Hippocampal formation (tissue), 2 donors: ENCODE data around the gene VPS16.

ENCODE experiments used
- DNase-seq, 2 donors: peaks; one replicate each; lab custom pipeline; 2025; lab: John Stamatoyannopoulos, UW

VPS16 gene

GRCh38 chr20:2840138-2840966 is at the start of gene VPS16, which contains the start of gene PCED1A:
VPS16 (plus strand) TSS chr20:2840745; CDS start chr20:2840775, 30 bp downstream.
PCED1A (minus strand) TSS chr20:2840655; CDS start chr20:2839912, 743 bp downstream.
- peak; percentile 72 to 85 for DNase-seq

DNA sequence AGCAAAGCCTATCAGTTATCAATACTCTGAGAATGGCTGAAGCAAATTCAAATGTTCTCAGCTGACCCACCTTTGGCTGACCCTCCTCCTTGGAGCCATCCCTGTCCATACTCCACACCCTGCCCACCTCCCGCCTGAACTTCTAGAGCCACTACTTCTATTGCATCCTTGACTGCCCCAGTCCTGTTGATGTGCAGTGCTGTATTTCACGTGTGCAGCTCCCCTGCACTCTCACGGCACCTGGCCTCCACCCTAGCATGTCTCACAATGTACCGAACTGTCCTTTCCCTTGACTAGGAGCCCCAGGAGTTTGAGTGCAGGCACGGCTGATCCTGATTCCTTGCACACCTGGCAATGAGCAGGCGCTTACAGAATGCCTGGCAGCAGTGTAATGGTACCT is 47.1 kb upstream of the VPS16 start:
- DNase-seq: no peak

GRCh38 chr20:2794202-2794748 is 46.3 kb upstream of the VPS16 start:
- no peak for DNase-seq

DNA sequence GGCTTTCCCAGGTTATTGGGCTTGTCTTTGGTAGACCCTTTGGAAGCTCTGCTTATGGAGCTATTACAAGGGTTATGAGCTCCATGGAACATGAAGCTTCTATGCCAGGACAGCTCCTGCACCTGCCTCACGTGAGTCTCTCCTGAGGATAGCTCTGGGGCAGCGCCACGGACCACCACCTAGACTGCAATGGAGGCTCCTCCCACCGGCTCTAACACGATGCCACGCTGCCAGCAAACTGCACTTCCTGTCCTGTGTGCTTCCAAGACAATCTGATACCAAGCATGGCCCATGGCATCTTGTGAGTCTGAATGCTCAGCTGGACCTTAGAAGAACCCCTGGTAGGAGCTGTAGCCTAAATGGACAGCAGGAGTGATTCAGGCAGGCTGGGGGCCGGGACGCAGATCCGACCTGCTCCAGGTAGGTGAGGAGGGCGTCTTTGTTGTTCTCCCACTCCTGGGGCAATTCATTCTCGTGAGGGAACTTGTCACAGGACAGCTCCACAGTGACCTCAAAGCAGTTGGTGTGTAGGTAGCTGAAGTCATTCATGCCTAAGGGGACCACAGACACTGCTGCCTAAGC is 45.6 kb upstream of the VPS16 start:
- DNase-seq: no peak

DNA sequence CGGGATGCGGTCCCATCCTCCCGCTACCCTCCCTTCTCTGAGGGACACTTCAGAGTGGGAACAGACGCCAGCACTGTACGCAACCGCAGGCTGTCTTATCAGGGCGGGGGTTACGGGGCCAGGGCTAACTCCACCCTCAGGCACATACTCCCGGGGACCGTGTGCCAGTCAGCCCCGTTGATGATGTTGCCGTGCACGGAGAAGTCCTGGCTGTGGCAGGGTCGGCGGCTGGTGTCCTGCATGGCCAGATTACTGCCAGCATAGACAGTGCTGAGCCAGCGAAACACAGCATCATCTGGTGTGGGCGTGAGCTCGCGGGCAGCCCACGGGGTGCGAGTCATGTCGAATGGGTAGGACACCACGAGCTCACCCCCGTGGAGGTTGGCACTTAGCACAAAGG is 45.1 kb upstream of the VPS16 start:
- DNase-seq: no peak

DNA sequence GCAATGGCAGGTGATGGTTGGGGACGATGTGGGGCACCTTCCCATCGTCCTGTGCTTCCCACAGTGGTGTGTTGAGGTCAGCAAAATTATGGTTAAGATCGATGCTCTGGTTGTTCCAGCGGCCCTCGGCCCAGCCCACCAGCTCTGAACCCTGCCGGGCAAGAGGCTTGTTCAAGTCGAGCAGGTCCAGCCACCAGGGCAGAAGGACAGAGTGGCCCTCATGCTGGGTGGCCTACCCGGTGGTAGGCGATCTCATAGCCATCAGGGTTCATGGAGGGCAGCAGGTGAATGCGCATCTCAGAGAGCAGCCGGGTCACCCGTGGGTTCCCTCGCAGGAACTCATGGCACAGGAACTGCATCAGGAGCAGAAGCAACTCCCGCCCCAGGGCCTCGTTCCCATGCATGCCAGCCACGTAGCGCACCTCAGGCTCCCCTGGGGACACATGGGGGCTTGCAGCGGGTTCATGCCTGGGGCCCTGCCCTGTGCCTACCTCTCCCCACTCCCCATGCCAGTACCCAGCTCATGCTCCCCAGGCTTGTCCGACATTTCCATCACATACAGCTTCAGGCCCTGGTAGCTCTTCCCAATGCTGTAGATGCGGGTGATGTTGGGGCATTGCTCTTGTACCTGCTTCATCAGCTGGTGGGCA is 44.4 kb upstream of the VPS16 start:
- DNase-seq: no peak

DNA sequence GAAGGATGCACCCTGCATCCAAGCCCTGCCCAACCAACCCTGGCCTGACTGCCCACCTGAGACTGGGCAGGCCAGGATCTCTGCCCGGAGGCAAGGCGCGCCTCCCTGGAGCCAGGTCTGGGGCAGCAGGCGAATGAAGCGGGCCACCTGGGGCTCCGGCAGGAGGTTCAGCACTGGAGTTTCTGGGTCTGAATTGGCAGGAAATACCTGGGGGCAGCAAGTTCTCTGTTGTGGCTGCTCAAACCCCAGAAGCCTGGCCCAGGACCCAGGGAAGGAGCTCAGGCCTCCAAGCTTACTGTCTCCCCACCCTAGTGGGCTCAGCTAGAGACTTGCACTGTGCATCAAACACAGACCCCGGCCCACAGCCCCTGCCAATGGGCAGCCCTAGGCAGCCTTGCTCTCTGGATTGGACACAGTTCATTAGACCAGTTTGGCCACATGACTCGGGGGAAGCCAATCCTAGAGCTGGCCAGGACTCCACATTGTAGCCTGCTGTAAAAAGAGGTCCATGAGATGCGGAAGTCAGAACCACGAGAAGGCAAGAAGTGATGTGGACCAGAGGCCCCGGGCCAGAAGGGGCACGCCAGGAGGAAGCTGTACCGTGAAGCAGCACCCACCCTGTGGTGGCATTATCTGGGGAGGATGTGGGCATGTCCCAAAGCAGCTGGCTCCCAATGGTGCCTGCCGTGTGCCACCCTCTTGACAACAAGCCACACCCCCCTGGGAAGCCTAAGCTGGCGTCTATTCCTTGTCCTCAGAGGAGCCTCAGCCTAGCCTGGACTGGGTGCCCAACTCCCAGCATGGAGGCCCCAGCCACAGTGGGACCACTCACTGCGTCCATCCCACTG is 43.2 kb upstream of the VPS16 start:
- DNase-seq: no peak

DNA sequence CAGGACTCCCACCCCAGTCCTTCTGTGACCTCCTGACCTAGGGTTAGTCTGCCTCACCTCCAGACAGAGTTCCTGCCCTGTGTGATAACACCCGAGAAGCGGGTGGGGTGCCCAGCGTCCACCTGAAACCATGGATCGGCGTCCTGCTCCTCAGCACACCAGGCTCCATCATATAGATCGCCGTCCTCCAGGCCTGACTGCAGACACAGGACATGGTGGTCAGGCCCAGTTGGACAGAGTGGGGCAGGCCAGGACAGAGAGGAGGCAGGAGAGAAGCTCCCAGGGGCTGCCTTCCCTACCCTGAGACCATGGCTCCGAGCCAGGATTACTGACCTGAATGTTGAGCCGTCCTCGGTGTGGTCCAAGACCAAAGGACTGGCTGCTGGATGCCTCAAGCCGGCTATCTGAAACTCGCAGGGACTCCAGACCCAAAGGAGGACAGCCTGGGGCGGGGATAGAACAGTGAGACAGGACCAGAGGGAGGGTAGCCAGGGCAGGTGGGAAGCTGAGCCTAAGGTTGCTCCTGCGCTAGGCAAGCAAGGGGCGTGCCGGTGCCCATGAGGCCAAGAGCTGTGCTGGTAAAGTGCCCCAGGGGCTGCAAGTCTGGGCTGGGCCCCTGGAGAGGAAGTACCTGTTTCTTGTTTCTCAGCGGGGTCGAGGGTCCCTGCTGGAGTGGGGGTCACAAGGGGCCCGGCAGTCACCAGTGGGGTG is 42.3 kb upstream of the VPS16 start:
- no peak for DNase-seq

DNA sequence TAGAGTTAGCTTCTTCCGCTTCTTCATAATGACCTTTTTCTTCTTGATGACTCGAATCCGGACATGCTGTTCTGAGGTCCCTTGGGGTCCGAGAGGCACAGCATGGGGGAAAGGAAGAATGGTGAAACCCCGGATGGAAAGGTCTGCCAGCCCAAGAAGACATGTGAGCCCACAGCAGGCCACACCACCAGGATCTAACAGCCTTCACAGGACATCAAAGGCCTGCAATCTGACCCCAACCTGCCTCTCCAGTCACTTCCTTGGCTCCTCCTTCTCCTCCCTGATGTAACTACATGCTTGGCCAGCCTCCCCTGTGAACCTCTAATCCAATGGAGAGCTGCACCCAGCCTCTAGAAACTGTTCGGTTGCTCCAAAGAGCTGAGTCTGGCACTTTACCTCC is 41.7 kb upstream of the VPS16 start:
- DNase-seq: no peak

- no peak for DNase-seq
Observed at GRCh38 chr20:2799271-2799670, 41.3 kb upstream of the VPS16 start.

GRCh38 chr20:2799688-2800520 is 40.6 kb upstream of the VPS16 start:
- DNase-seq: no peak

GRCh38 chr20:2800521-2801285 is 39.8 kb upstream of the VPS16 start, which contains the start of gene CPXM1:
CPXM1 (minus strand) TSS chr20:2800627; CDS start chr20:2800572, 55 bp downstream.
- no peak for DNase-seq

- DNase-seq: no peak
Observed at GRCh38 chr20:2801286-2801728, 39.2 kb upstream of the VPS16 start.

DNA sequence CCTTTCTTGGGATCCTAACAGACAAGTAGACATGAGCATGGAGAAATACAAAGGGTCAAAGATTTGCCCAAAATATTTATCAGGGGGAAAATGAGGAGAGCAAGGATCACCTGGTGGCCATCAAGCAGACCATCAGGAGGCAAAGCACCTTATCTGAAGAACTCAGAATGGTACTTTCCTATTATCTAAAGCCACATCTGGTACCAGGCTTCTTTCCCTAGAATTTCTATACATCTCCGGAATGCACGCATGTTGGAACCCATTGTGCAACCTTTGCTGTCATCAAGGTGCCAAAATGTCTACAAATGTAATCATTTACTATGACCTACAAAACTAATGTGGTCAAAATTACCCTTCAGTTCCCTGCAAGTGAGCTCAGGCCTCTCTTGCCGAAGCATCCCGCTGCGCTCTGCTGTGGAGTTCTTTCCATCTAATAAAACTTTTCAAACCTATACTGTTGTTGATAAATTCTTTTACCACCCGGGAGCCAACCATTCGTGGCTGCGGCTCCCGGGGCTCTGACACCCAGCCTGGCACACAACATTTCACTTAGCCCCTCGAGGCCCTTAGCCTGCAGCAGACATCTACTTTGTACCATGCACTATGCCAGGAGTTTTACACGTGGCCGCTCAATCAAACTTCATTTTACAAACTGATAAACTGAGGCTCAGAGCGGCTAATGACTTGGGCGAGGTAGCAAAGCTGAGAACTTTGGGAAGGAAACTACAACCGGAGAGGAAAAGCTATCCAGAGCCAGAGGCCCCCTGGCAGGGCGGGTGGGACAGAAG is 36.3 kb upstream of the VPS16 start:
- DNase-seq: no peak

DNA sequence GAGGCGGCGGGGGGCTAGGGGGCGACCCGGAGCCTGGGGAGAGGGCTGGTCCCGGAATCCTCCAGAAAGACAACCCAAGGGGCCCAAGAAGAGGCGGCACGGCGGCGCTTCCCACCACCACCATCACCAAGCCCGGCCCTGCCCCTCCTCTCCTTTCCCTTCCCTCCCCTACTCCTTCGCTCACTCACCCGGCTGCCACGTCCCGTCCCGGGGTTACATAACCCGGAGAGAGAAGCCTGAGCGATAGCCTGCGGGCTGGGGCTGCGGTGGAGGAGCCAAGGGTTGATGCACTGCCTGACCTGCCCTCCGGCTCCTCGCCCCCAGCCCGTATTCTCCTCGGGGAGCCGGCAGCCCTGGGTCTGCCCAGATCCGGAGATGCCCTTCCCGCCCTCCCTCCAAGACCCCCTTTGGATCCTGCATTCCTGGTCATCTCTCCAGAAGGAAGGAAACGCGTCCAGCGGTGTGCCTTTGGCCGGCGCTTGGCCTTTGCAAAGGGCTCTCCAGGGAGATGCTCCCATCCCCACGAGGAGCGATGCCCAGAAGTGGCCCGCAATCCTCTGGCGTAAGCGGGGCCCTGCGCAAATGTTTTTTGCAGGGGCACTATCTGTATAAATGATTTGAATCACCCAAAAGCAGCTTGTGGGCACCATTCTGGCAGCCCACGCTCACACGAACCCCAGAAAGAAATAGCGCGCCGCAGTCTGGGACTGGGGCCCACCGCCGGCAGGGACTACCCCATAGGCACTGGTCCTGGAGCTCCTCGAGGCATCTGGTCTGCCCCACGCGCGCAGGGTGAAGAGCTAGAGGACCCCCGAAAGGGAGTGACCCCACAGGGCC is 35.5 kb upstream of the VPS16 start:
- DNase-seq: no peak

DNA sequence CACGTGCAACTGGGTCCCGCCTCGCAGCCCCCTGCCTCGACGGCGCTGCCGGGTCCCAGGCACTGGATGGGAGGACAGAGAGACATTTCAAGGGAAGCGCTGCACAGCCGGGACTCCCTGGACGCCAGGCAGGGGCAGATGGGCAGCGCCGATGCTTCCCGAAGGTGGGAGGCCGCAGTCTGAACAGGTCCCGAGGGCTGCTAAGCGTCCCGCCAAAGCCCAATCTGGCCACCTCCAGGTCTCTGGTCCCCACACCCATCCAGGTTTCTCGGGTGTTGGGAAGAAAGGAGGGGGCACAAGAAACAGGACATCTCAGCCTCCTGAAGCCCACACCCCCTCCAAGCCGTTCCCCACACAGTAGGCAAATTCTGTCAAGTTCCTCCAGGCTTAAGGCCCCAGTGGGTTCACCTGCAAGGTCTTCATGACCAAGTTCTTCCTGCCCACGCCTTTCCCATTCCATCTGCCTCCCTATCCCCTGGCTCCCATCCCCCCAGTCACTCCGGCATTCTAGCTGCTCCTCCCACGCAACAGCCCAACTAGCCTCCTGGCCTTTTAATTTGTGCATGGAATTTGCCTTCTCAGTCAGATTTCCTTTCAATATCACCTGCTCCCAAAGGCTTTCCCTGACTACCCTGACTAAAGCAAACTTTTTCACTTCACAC is 34.7 kb upstream of the VPS16 start:
- no peak for DNase-seq

- no peak for DNase-seq
Observed at GRCh38 chr20:2806351-2806701, 34.2 kb upstream of the VPS16 start.
